Measurements from ENCODE around the gene CTNNBL1.
"Not testable (repeated sequence)": the region's sequence is repeated elsewhere in the genome, so short reads cannot be mapped to it uniquely, and the experiment has no call there.

Gene CTNNBL1

DNA sequence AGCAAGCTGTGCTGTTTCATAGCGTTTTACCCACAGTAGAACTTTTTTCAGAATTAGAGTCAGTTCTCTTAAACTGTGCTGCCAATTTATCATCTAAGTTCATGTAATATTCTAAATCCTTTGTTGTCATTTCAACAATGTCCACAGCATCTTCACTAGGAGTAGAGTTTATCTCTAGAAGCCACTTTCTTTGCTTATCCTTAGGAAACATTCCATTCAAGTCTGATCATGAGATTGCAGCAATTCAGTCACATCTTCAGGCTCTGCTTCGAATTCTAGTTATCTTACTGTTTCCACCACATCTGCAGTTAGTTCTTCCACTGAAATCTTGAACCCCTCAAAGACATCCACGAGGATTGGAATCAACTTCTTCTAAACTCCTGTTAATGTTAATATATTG, 12.5 kb downstream of the CTNNBL1 start:
- no peak for DNase-seq (ENCODE audit: low read depth in 2 of 2)

DNA sequence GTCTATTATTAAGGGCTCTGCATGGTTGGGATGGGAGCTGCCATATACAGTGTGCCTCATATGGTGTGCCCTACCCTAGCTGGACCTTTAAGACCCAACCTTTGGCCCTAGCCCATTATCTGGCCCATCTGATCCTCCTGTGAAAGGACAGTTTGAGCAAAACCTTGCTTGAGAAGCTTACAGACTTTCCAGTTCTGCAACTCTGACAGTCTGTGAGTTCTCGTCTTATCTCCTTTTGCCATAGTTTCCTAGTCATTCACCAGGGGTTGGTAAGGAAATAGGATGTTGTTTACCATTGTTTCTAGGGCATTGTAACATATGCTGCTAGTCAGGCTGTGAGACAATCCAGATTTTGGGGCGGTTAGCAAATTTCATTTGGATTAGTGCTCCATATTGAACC, 17.2 kb downstream of the CTNNBL1 start:
- no peak for DNase-seq (ENCODE audit: low read depth in 2 of 2)

DNA sequence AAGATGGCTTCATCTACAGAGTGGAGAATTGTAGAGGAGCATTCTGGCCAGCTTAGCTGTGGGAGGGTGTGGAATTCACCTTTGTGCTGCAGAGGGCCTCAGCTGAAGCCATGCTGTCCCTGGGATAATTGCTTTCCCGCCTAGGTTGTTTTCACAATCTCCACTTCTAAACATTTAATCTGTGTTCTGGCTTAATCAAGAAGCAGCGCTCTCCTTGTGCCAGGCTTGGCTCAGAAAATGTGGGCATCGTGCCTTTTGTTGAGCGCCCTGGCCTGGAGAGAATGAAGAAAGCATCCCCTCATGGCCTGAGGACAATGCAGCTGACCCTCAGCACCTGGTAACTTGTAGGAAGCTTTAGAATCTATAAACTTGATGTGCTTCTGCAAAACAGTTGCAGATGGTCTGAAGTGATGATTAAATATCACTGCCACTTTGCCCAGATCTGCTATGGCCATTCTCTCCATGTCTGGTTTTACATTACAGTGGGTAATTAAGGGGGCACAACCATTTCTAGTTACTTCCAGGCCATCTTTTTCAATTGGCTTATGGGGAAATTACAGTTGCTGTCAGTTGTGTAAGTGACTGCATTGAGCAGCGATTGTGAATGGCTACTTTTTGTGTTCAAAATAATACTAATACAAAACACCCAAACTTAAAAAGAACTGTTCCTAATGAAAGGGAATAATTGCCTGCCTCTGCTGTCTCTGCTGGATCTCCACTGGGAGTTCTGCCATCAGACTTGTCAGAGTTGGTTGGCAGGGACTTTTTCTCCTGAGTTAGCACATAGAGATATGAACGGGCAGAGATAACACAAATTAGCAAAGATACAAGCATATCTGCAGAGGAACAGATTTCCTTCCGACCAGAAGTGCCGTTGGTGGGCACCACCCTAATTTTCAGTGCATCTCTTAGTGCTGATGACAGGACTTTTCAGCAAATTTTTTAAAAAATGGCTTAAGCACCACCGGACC, 18.4 kb downstream of the CTNNBL1 start:
- DNase-seq (ENCODE audit: low read depth in 2 of 2): no peak

DNA sequence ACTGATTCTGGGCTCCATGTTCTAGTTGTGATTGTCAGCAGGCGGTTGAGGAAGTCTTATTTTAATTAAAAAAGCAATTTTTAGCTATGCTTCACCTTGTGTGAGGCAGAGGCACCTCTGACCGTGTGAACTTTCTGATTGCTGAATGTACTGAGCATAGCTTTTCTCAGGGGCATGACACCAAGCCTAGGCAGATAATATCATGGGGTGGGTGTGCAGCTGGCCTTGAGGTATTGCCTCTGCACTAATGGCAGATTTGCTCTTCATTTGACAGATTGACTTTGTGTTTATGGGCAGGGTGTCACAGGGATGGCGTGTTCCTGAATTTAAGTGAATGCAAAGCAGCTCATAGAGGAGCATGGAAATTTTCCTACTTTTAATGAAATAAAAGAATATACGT, 19.6 kb downstream of the CTNNBL1 start:
- no peak for DNase-seq (ENCODE audit: low read depth in 2 of 2)

DNA sequence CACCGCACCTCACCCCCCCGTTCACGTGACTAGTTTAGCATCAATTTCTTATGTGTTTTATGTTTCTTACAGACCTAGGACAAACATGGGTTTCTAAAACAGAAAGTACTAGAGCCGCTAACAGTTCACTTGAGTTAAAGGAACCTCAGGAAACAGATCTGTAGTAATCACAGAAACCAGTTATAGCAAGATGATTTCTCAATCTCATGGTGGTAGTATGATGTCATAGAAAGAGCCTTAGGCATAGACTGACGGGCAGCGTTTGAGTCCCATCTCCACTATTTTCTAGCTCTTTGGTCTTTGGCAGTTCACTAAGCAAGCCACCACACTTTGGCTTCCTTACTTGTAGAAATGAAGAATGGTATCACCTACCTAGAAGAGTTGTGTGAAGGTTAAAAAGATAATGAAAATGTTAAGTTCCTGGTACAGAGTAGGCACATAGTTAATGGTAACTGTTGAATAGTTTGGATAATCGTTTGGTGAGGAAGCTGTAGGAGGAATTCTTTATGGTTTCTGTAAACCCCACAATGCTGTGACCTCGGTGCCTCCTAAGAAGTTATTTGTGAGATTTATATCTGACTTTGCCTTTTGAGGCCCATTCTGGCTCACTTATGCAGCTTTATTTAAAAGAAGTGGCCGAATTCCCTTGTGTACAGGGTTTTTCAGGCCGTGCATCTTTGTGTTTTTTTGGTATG, 21.3 kb downstream of the CTNNBL1 start:
- DNase-seq (ENCODE audit: low read depth in 2 of 2): no peak

DNA sequence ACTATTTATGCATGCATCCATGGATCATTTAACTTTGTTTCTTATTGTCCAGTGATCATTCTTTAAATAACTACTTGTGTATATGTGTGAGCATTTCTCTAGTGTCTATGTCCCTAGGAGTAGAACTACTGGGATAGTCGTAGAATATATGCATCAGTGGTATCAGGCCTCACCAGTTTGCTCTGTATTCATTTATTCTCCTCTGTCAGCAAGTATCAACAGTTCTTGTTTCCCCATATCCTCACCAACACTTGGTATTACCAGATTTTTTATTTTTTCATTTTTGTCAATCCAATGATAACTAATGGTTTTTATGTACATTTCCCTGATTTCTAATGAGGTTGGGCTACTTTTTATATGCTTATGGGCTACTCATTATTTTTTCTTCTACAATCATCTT, 27.9 kb downstream of the CTNNBL1 start:
- no peak for DNase-seq (ENCODE audit: low read depth in 2 of 2)

DNA sequence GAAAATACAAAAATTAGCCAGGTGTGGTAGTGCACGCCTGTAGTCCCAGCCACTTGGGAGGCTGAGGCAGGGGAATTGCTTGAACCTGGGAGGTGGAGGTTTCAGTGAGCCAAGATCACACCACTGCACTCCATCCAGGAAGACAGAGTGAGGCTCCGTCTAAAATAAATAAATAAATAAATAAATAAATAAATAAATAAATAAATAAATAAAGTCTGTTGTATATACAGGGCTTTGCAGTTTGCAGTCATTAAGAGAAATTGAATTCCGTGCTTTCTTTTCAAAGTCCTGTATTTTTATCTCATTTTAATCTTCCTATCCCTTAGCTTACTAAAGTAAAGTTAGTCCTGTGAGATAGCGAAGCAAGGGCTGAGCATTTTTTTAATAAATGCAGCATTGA, 28.5 kb downstream of the CTNNBL1 start:
- DNase-seq (ENCODE audit: low read depth in 2 of 2): not testable (repeated sequence)

DNA sequence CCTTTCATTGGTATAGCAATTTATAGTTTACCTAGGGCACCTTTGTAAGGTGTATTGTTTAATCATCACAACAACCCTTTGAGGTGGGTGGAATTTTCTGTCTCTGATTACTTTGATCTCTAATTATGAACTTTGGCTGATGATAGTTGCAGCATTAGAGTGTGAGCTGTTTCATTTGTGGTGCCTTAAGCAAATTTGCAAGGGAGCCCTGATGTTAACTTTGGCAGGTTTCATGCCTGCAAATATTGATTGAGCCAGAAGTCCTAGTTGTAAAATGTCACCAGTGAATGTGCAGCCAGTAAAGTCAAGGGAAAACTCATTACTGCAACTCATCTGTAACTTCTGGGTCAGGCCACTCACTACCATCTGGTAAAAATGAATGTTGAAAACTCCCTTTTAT, 29.8 kb downstream of the CTNNBL1 start:
- no peak for DNase-seq (ENCODE audit: low read depth in 2 of 2)

DNA sequence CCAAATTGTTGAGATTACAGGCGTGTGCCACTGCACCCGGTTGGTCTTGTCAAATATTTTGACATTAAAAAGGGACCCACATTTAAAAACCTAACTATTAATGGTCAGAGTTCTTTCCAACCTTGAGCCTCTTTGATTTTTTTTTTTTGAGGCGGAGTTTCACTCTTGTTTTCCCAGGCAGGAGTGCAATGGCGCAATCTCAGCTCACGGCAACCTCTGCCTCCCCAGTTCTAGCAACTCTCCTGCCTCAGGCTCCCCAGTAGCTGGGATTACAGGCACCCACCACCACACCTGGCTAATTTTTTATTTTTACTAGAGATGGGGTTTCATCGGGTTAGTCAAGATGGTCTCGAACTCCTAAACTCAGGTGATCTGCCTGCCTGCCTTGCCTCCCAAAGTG, 31.3 kb downstream of the CTNNBL1 start:
- no peak for DNase-seq (ENCODE audit: low read depth in 2 of 2)

DNA sequence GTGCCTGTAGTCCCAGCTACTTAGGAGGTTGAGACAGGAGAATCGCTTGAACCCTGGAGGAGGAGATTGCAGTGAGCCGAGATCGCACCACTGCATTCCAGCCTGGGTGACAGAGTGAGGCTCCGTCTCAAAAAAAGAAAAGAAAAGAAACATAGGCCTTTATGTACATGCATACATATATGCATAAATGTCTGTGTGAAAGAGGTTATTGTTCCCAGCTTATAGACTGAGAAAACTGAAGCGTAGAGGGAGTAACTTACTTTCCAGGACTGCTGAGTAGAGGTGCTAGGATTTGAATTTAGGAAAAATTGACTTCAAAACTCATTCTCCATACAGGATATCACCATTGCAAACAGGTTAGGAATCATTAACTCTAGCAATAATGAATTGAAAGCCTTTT, 32.0 kb downstream of the CTNNBL1 start:
- no peak for DNase-seq (ENCODE audit: low read depth in 2 of 2)

DNA sequence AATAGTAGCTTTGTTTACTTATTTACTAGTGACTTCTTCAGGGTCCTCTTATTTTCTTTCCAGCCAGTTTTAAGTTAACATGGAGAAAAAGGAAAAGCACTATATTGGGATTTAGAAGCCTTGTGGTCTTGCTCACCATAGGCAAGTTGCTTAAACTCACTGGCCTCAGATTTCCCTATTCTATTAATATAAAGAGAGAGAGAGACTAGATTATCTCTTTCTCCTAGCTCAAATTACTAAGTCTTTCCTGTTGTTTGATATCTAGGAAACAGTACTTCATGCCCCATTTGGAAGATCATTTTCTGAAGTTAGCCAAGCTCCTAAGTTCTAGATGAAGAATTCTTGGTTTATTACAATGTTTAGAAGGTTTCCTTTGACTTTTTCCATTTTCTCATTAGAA, 32.5 kb downstream of the CTNNBL1 start:
- DNase-seq (ENCODE audit: low read depth in 2 of 2): no peak

DNA sequence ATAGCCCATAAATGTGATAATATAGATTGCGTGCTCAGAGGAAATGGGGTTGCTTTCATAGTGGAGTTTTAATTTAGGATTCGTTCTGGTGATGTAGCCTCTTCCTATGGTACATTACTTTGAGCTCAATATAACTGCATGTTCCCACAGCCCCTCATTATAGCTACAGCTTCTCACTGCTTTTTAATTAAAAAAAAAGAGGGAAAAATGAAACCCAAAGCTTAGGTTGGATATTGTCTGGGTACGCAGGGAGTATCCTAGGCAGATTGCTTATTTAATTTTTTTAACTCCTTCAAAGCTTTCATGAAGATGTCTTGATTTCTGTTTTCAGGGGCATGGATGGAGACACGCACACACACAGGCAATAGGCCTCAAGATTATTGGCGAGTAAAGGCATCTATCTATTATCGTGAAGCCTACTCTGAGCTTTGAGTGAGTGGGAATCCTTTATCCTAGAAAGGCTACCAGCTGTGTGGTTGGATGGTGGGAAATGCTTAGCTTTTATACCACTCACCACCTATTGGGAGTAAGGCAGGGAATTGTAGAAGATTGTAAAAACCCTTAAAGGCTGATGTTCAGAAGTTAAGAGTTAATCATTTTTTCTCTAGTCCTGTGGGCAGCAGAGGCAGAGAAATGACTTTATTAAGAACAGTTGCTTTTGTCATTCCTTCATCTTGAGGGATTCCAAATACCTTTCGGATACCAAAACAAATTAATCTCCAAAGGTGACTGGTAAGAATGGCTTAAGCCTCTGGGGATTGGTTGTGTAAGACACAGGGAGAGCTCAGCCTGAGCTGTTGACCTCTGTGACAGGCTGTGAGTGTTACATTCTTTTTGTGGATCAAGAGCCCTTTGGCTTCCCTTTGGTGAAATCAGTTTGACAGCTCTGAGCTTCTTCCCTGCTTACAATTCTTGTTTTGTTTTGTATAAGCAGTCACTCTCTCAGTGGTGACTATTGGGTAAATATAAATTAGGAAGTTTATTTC, 33.4 kb downstream of the CTNNBL1 start:
- no peak for DNase-seq (ENCODE audit: low read depth in 2 of 2)

DNA sequence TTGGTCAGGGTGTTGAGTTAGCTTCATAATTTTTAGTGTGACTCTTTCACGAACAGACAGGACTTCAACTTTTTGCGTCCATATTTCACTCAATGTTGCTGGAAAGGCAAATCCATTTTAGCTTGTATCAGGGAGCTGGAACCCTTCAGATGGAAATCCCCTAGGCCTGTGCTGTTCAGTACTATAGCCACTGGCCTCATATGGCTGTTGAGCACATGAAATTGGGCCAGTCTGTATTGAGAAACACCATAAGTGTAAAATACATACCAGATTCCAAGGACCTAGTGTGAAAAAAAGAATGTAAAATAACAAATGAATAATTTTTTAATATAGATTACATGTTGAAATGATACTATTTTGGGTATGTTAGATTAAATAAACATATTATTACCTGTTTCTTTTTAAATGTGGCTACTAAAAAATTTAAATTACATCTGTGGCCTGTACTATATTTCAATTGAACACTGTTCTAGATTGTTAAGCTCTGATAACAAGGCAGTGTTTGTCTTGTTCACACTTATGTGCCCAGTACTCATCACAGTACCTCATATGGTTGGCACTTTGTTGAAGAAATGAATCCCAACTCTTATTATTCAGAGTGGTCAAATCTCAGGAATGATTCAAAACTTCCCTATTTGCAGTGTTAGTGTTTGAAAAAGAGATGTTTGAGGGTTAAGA, 34.3 kb downstream of the CTNNBL1 start:
- no peak for DNase-seq (ENCODE audit: low read depth in 2 of 2)

DNA sequence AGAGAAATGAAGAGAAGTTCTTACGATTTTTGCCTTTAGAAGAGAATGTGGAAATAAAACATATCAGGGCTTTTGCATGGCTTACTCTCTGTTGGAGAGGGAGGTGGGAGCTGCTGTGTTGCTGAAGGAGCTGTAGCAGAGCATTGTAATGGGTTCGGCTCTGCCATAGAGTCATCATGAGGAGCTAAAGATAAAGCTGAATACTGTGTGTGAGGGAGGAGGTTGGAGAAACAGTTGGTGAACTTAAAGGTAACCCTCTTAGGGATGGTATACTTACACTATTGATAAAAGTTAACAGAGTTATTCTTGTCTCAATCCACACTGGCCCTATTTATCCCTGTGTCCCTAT, 34.8 kb downstream of the CTNNBL1 start:
- no peak for DNase-seq (ENCODE audit: low read depth in 2 of 2)

DNA sequence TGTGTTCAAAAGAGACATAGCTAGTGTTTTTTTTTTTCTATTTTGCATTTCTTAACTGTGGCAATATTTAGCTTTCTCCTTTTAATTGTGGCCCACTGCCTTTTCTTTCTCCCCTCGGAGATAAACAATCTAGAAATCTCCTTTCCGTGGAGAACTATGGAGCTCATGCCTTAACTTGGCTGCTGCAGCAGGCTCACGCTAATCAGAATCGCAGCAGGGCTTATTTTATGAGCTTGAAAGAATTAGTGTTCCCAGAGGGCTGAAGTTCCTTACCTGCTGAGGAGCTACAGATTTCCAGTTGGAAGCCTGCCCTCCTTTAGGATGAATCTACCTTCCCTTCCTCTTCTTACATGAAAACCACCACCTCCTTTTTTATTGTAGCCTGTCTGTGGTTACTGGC, 35.6 kb downstream of the CTNNBL1 start:
- no peak for DNase-seq (ENCODE audit: low read depth in 2 of 2)

DNA sequence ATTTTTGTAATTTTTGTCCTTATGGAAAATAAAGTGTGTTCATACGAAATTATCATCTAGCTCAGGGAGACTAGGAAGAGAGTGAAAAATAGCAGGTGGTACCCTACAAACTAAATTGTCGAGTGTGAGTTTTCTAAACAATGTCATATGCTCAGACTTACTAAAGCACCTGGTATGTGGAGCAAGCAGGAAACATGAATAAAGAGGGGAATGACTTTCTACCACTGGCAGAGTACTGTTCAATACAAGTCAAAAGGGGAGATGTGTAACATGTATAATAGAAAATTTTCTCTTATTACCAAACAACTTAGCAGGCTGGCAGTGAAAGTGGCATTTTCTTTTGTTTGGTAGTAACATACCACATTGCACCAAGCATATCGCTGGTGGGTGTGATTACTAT, 36.1 kb downstream of the CTNNBL1 start:
- DNase-seq (ENCODE audit: low read depth in 2 of 2): no peak

DNA sequence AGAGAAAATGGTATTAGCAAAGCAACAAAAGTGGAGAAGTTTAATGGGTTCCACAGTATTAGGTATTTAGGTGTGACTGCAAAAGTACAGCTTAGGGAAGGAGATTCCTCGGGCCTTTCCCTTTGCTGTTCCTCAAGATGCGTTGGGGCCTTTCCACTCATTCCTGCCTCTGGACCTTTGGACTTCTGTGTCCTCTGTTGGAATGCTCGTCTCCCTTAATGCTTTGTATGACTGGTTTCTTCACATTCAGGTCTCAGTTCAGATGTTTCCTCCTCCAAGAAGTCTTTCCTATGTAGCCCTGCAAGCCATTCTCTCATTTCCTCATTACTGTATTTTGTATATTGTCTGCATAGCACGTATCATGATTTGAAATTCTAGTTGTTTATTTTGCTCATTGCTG, 39.6 kb downstream of the CTNNBL1 start:
- DNase-seq (ENCODE audit: low read depth in 2 of 2): no peak

DNA sequence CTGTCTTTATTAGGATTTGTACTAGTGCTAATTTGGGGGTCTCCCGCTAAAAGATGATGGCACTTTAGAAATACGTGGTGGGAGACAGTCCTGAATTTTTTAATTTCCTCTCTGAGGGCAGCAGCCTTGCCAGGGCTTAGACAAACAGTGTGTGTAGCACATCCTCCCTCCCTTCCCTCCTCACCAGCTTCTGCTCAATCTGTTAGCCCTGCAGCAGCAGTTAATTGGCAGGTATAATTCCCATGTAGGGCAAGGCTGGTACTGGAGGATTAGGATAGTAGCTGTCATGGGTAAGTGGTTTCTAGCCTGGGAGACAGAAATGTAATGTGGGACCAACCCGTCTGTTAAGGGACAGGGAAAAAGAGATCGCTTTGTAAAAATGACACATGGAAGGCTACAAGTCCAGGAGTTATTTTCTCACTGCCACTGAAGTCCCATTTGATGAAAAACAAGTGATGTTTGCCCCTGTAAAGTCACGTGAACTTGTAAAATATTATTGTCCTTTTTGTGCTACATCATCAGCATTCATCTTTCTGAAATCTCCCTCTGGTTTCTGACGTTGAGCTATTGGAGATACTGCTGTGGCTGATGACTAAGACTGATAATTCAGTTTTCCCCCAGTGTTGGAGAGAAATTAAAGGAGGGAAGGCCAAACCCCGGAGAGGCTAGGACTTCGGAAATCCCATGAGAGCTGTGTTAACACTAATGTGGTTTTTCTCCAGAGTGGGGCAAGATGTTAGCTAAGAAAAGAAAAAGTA, 40.6 kb downstream of the CTNNBL1 start:
- no peak for DNase-seq (ENCODE audit: low read depth in 2 of 2)

DNA sequence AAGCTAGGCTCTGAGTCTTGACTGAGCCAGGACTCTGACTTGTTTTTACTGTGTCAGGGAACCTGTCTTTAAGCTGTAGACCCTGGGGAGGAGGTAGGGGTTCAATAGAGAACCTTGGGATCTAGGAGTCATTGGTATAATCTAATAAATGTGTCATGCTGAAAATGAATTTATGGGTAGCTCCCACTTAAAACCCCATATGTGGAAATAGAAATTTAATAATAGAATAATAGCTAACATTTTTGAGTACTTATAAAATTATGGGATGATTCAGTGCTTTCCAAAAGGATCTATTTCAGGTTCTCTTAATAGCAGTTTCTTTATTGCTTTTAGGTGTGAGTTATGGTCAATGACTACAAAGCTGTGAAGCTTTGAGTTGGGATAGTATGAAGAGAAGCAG, 41.7 kb downstream of the CTNNBL1 start:
- DNase-seq (ENCODE audit: low read depth in 2 of 2): no peak

DNA sequence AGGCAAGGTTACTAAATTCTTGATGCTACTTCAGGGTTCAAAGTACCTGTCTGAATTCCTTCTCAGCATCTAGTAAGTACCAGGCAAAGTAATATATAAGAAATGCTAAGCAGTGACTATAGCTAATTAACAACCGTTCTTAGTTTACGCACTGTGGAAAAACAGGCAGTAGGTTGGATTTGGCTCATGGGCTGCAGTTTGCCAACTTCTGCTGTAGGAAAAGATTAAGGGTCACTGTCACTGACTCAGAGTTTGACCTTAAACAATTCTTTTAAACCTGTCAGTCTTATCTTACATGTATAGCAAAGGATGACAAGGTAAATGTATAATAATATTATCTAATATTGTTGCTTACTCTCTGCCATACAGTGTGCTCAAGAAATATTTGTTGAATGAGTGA, 42.3 kb downstream of the CTNNBL1 start:
- DNase-seq (ENCODE audit: low read depth in 2 of 2): no peak
